ENCODE results near the gene ARHGAP26.

Gene ARHGAP26

GRCh38 chr5:142821733-142822487 is 51.7 kb downstream of the ARHGAP26 start:
- TF ChIP-seq CTCF (IDR thresholded peaks at IDR 0.05; ENCODE audit: low read length, missing control alignments), result no peak
- no peak overlapping the region for H3K4me3 ChIP-seq (replicated peaks; ENCODE audit: low read depth, low read length)
- DNase-seq (ENCODE audit: low read depth), result peak; percentile 67

DNA sequence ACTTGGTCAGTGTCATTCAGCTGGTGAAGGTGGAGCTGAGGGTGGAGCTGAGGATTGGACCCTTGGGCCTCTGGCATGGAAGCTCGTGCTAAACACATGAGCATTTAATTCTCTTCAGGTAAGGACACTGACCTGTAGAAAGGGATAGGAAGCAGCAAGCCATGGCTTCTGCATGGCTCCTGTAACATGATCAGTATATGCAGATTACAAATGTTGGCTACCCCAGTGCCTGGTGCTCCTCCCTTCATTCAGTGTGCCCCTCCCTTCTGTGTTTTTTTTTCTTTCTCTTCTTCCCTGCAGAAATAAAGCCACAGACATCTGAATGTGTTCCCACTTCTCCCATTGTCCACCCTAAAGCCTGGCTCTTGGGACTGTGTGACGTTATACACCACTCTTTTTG is 52.9 kb downstream of the ARHGAP26 start:
- no peak overlapping the region for H3K4me3 ChIP-seq (replicated peaks; ENCODE audit: low read depth, low read length)
- TF ChIP-seq CTCF (IDR thresholded peaks at IDR 0.05; ENCODE audit: low read length, missing control alignments), result no peak
- DNase-seq (ENCODE audit: low read depth), result no peak

- H3K4me3 ChIP-seq (replicated peaks; ENCODE audit: low read depth, low read length), result no peak overlapping the region
- no peak for DNase-seq (ENCODE audit: low read depth)
- no peak for TF ChIP-seq CTCF (IDR thresholded peaks at IDR 0.05; ENCODE audit: low read length, missing control alignments)
Observed at GRCh38 chr5:142823806-142824205, 53.6 kb downstream of the ARHGAP26 start.

- H3K4me3 ChIP-seq (replicated peaks; ENCODE audit: low read depth, low read length), result no peak overlapping the region
- DNase-seq (ENCODE audit: low read depth), result no peak
- TF ChIP-seq CTCF (IDR thresholded peaks at IDR 0.05; ENCODE audit: low read length, missing control alignments), result no peak
Observed at GRCh38 chr5:142824391-142824790, 54.2 kb downstream of the ARHGAP26 start.

GRCh38 chr5:142825378-142826089 is 55.4 kb downstream of the ARHGAP26 start:
- TF ChIP-seq CTCF (IDR thresholded peaks at IDR 0.05; ENCODE audit: low read length, missing control alignments), result no peak
- no peak overlapping the region for H3K4me3 ChIP-seq (replicated peaks; ENCODE audit: low read depth, low read length)
- DNase-seq (ENCODE audit: low read depth), result no peak

GRCh38 chr5:142826093-142826492 is 55.9 kb downstream of the ARHGAP26 start:
- no peak for DNase-seq (ENCODE audit: low read depth)
- no peak overlapping the region for H3K4me3 ChIP-seq (replicated peaks; ENCODE audit: low read depth, low read length)
- TF ChIP-seq CTCF (IDR thresholded peaks at IDR 0.05; ENCODE audit: low read length, missing control alignments), result no peak

All from fibroblast of pulmonary artery (primary cell).